PC-3 (cell line): Measurements from ENCODE around the gene ANKS1B.

Source experiments
- CTCF ChIP-seq: fragments of 300-600 bp; sonication (generic); conservative IDR thresholded peaks from 2 replicates; pipeline ENCODE4 v1.5.1; 2017; ENCODE audit warnings: antibody characterized with exemption, low read depth, mild to moderate bottlenecking, low read length
- EZH2 ChIP-seq: fragments of 300-600 bp; sonication (generic); IDR thresholded peaks from one replicate; pipeline ENCODE4 v1.6.1; 2017; ENCODE audit warnings: antibody characterized with exemption, mild to moderate bottlenecking, low read length; ENCODE audit not compliant: unreplicated experiment
- EZH2phosphoT487 ChIP-seq: fragments of 300-600 bp; sonication (generic); IDR thresholded peaks from 2 replicates; pipeline ENCODE4 v1.6.1; 2018; ENCODE audit warnings: mild to moderate bottlenecking, antibody characterized with exemption, low read length, borderline replicate concordance

GRCh38 chr12:98896938-98897337 lies 1087.8 kb downstream of the ANKS1B start:
- TF ChIP-seq CTCF (no peak), EZH2phosphoT487 (no peak), EZH2 (no peak)
